H1 (cell line): ENCODE results near the gene WNT8B.

Experiments used
- ATF2 ChIP-seq: IDR thresholded peaks from 2 replicates; pipeline ENCODE4 v1.6.1; 2012; ENCODE audit warnings: low read length, inconsistent platforms
- CTCF ChIP-seq, 3 experiments: IDR thresholded peaks; 1 replicate in 2 of 3; 2 replicates in 1 of 3; pipeline versions ENCODE4 v1.5.1 to v1.6.1; 2011; ENCODE audit warnings: low read length in 3 of 3, mild to moderate bottlenecking in 3 of 3, inconsistent platforms in 2 of 3, low read depth in 1 of 3, moderate library complexity in 1 of 3; ENCODE audit not compliant: insufficient read depth in 1 of 3; ENCODE audit errors: control extremely low read depth in 1 of 3
- EP300 ChIP-seq, 2 experiments: IDR thresholded peaks; 1 replicate in 1 of 2; 2 replicates in 1 of 2; pipeline ENCODE4 v1.6.1; 2011 to 2012; ENCODE audit warnings: low read depth in 2 of 2, low read length in 2 of 2, mild to moderate bottlenecking in 2 of 2, borderline replicate concordance in 1 of 2, inconsistent platforms in 1 of 2, moderate library complexity in 1 of 2
- FOSL1 ChIP-seq: IDR thresholded peaks from 2 replicates; pipeline ENCODE4 v1.6.1; 2011; ENCODE audit warnings: mild to moderate bottlenecking, low read depth, low read length, moderate library complexity; ENCODE audit not compliant: insufficient read depth
- GABPA ChIP-seq: IDR thresholded peaks from 2 replicates; pipeline ENCODE4 v1.6.1; 2011; ENCODE audit warnings: mild to moderate bottlenecking, low read length, moderate library complexity, borderline replicate concordance; ENCODE audit not compliant: insufficient read depth

- TF ChIP-seq EP300 (IDR thresholded peaks at IDR 0.05; ENCODE audit: borderline replicate concordance in 1 of 2, low read depth in 2 of 2, low read length in 2 of 2): no peak
- TF ChIP-seq ATF2: no peak
- TF ChIP-seq FOSL1: no peak
- no peak for TF ChIP-seq GABPA
- no peak for TF ChIP-seq CTCF (IDR thresholded peaks at IDR 0.05; ENCODE audit: control extremely low read depth in 1 of 3, insufficient read depth in 1 of 3, low read depth in 1 of 3, low read length in 3 of 3)
Measured at GRCh38 chr10:100522107-100522801, 59.4 kb downstream of the WNT8B start.
